MM.1S (cell line): ENCODE data around the gene KLHL35.

Experiments
- EZH2 ChIP-seq: fragments of 300-600 bp; sonication (generic); optimal IDR thresholded peaks from 2 replicates; pipeline ENCODE3; 2017; ENCODE audit warnings: low read depth, mild to moderate bottlenecking, antibody characterized with exemption, low read length, mixed read lengths
- EZH2phosphoT487 ChIP-seq: fragments of 300-600 bp; sonication (generic); IDR thresholded peaks from 2 replicates; pipeline ENCODE4 v1.6.1; 2018; ENCODE audit warnings: antibody characterized with exemption, low read length
- TF ChIP-seq, protein P1 (sequence below): fragments of 300-600 bp; sonication (generic); IDR thresholded peaks from 2 replicates; pipeline ENCODE4 v1.5.1; 2016; ENCODE audit warnings: antibody characterized with exemption, low read length, mixed read lengths

DNA sequence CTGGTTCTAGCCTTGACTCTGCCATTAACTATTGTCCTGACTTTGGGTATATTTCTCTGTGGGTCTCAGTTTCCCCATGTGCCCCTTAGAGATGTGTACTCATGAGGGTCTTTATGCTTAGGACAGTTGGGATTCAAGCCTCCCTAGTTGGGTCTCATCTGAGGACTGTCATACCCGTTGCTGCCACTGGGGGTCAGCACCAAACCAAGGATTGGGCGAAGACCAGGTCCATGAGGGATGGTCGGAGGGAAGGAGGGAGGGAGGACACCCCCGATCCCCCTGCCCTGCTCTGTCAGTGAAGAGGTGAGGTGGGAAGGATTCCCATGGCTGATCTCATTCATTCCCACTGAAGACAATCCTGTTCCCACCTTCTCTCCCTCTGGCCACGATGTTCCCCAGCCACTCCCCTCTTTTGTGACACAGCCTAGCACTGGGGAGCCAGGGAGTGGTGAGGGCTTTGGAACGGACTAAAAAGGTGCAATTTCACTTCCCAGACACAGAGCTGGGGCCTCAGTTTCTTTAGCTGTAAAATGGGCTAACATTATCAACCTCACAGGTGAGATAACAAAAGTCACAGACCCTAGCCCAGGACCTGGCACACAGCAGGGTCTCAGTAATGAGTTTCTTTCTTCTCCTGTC, 12.4 kb upstream of the KLHL35 start:
- TF ChIP-seq, protein P1, sequence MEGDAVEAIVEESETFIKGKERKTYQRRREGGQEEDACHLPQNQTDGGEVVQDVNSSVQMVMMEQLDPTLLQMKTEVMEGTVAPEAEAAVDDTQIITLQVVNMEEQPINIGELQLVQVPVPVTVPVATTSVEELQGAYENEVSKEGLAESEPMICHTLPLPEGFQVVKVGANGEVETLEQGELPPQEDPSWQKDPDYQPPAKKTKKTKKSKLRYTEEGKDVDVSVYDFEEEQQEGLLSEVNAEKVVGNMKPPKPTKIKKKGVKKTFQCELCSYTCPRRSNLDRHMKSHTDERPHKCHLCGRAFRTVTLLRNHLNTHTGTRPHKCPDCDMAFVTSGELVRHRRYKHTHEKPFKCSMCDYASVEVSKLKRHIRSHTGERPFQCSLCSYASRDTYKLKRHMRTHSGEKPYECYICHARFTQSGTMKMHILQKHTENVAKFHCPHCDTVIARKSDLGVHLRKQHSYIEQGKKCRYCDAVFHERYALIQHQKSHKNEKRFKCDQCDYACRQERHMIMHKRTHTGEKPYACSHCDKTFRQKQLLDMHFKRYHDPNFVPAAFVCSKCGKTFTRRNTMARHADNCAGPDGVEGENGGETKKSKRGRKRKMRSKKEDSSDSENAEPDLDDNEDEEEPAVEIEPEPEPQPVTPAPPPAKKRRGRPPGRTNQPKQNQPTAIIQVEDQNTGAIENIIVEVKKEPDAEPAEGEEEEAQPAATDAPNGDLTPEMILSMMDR, result peak; percentile 97
- TF ChIP-seq EZH2 (no peak), EZH2phosphoT487 (no peak)
